Heart left ventricle (tissue), 13 donors: ENCODE results near the gene MEGF11.

Experiments used
- POLR2A ChIP-seq, 2 donors: fragments of 450-650 bp; IDR thresholded peaks; one replicate each; pipeline ENCODE4 v1.6.1; 2017; ENCODE audit warnings: antibody characterized with exemption in 2 of 2, mild to moderate bottlenecking in 2 of 2, moderate library complexity in 2 of 2
- TF ChIP-seq, protein P1 (sequence below), 12 donors: fragments of 200-600 bp; sonication (generic) in 4 of 12; IDR thresholded peaks; one replicate each; pipeline versions ENCODE4 v1.5.0 to v1.8.0; 2018 to 2022; ENCODE audit warnings: antibody characterized with exemption in 12 of 12, mild to moderate bottlenecking in 5 of 12
- donor health status: ischemic (EF 13 %, LVEDD 7.1; RV severe dilation, severe dysfunction).
- donor health status: DM: no; HTN: yes; CAD: no.
- donor health status: DM: no; HTN: no; CAD: no.
- donor health status: ischemic (EF 25% LVEDD 6.9; RV normal size, moderate dysfunction).
- donor health status: ischemic (EF 25% LVEDD 5.7; RV mildly dilated, moderate dysfunction).
- donor health status: ischemic (EF 35%, LVEDD 5.7; RV mildly dilated, moderate dysfunction).
- donor health status: nonischemic (EF 11% LVEDD 7.7; RV severe dilation, severe dysfunction).
- donor health status: DM: yes; HTN: yes; CAD: no.
- donor health status: PGD.
- donor health status: ischemic (EF 29% LVEDD 5.4; RV normal size, mild dysfunction).
- donor health status: nonischemic (EF 23%, LVEDD 6.1; RV moderate dilation, normal function).

DNA sequence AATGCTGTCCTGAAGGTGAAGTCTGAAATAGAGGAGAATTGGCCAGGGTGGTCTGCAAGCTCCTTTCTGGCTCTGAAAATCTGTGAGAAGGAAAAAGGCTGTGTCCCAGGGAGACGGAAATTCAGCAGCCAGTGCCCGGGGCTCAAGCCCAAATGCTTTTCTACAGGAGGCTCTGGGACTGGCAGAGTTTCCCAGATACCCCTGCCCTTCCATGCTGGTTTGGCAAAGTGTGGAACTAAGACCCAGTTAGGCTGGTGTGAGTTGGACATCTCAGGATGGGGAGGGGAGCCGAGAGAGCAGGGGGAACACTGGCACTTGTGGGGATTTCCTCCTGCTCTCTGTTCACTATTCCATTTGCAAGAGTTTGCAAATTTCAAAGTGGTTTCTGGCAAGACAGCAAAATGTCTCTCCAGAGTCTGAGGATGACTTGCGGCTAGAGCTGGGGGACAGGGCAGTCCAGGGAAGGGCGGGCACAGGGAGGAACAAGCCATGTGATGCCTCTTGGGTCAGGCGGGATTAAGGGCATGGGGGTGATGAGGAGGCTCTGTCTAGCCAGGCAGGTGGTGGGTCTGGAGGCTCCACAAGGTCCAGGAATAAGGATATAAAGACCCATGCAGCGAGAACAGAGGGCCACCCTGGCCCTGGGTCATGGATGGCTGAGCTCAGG lies 231.9 kb downstream of the MEGF11 start:
- TF ChIP-seq, protein P1, sequence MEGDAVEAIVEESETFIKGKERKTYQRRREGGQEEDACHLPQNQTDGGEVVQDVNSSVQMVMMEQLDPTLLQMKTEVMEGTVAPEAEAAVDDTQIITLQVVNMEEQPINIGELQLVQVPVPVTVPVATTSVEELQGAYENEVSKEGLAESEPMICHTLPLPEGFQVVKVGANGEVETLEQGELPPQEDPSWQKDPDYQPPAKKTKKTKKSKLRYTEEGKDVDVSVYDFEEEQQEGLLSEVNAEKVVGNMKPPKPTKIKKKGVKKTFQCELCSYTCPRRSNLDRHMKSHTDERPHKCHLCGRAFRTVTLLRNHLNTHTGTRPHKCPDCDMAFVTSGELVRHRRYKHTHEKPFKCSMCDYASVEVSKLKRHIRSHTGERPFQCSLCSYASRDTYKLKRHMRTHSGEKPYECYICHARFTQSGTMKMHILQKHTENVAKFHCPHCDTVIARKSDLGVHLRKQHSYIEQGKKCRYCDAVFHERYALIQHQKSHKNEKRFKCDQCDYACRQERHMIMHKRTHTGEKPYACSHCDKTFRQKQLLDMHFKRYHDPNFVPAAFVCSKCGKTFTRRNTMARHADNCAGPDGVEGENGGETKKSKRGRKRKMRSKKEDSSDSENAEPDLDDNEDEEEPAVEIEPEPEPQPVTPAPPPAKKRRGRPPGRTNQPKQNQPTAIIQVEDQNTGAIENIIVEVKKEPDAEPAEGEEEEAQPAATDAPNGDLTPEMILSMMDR (IDR thresholded peaks at IDR 0.05) = no peak
- no peak for TF ChIP-seq POLR2A (IDR thresholded peaks at IDR 0.05)
